ENCODE results near the gene ARAP2.

DNA sequence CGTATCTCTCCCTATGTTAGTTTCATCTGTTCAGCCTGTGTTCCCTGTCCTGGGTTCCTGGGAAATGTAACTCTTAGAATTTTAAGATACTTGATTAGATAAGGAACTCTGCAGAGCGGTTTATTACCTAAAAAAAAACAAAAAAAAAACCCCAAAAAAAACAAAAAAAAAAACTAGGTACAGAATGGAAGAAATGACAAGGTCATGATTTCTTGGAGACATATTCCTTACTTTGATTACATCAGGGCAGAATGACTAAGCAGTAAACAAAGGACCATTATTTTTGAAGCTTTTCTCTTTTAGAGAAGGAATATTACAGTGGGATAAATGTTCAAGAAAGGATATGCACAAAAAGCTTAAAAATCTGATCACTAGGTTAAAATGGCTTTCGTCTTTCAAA, 171.8 kb downstream of the ARAP2 start:
- TF ChIP-seq, protein P1, sequence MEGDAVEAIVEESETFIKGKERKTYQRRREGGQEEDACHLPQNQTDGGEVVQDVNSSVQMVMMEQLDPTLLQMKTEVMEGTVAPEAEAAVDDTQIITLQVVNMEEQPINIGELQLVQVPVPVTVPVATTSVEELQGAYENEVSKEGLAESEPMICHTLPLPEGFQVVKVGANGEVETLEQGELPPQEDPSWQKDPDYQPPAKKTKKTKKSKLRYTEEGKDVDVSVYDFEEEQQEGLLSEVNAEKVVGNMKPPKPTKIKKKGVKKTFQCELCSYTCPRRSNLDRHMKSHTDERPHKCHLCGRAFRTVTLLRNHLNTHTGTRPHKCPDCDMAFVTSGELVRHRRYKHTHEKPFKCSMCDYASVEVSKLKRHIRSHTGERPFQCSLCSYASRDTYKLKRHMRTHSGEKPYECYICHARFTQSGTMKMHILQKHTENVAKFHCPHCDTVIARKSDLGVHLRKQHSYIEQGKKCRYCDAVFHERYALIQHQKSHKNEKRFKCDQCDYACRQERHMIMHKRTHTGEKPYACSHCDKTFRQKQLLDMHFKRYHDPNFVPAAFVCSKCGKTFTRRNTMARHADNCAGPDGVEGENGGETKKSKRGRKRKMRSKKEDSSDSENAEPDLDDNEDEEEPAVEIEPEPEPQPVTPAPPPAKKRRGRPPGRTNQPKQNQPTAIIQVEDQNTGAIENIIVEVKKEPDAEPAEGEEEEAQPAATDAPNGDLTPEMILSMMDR (IDR thresholded peaks at IDR 0.05; ENCODE audit: low read length), result no peak
- no peak for TF ChIP-seq EZH2 (IDR thresholded peaks at IDR 0.05; ENCODE audit: borderline replicate concordance, low read length)
